ENCODE measurements around the gene SPTA1.
A peak's percentile ranks its signal among the peaks of the same experiment; 100 is the strongest.

SPTA1 gene

GRCh38 chr1:158681606-158682005 lies 4.9 kb downstream of the SPTA1 start:
- peak; percentile 74 for DNase-seq

GRCh38 chr1:158679289-158679688 lies 7.2 kb downstream of the SPTA1 start:
- DNase-seq: no peak

GRCh38 chr1:158675563-158676323 lies 10.8 kb downstream of the SPTA1 start:
- DNase-seq: no peak

GRCh38 chr1:158674302-158674701 lies 12.2 kb downstream of the SPTA1 start:
- DNase-seq: no peak

GRCh38 chr1:158666037-158666436 lies 20.5 kb downstream of the SPTA1 start:
- DNase-seq: no peak

GRCh38 chr1:158654571-158654970 lies 31.9 kb downstream of the SPTA1 start:
- peak; percentile 25 for DNase-seq

- DNase-seq: peak; percentile 26
Observed at GRCh38 chr1:158654086-158654485, 32.4 kb downstream of the SPTA1 start.

GRCh38 chr1:158652721-158653334 lies 33.7 kb downstream of the SPTA1 start:
- DNase-seq: peak; percentile 28

GRCh38 chr1:158649052-158649451 lies 37.5 kb downstream of the SPTA1 start:
- peak; percentile 55 for DNase-seq

GRCh38 chr1:158646465-158646864 lies 40.0 kb downstream of the SPTA1 start:
- peak; percentile 91 for DNase-seq

- peak; percentile 84 for DNase-seq
Observed at GRCh38 chr1:158644449-158644848, 42.1 kb downstream of the SPTA1 start.

- no peak for DNase-seq
Observed at GRCh38 chr1:158638904-158639303, 47.6 kb downstream of the SPTA1 start.

- no peak for DNase-seq
Observed at GRCh38 chr1:158638146-158638545, 48.4 kb downstream of the SPTA1 start.

GRCh38 chr1:158613764-158614163 lies 72.8 kb downstream of the SPTA1 start:
- DNase-seq: no peak

GRCh38 chr1:158611916-158612315 lies 74.6 kb downstream of the SPTA1 start:
- no peak for DNase-seq

GRCh38 chr1:158607296-158607695 lies 79.2 kb downstream of the SPTA1 start:
- DNase-seq: no peak

- no peak for DNase-seq
Observed at GRCh38 chr1:158604968-158605367, 81.5 kb downstream of the SPTA1 start, which contains the start of gene OR10Z1. OR10Z1 (plus strand) TSS chr1:158605268; CDS start chr1:158606439, 1,171 bp downstream.

- no peak for DNase-seq
Observed at GRCh38 chr1:158600735-158601134, 85.8 kb downstream of the SPTA1 start.

- DNase-seq: no peak
Observed at GRCh38 chr1:158586942-158587341, 99.6 kb downstream of the SPTA1 start.

GRCh38 chr1:158583962-158584361 lies 102.6 kb downstream of the SPTA1 start:
- DNase-seq: no peak

- DNase-seq: no peak
Observed at GRCh38 chr1:158579733-158580132, 106.8 kb downstream of the SPTA1 start, which contains the start of gene OR10X1. OR10X1 (minus strand) TSS chr1:158579899; CDS start chr1:158579899, 0 bp downstream.

- no peak for DNase-seq
Observed at GRCh38 chr1:158577561-158577960, 109.0 kb downstream of the SPTA1 start.

GRCh38 chr1:158572226-158572625 lies 114.3 kb downstream of the SPTA1 start:
- DNase-seq: no peak

GRCh38 chr1:158570480-158570879 lies 116.0 kb downstream of the SPTA1 start, which contains the start of gene OR6P1:
OR6P1 (minus strand) TSS chr1:158570580; CDS start chr1:158563604, 6,976 bp downstream.
- DNase-seq: no peak
